Calu3 (cell line): ENCODE measurements around the gene PSMD14. TPM values are rescaled to one million over a fixed set of nuclear protein-coding genes. Genes with fewer than 3 reads are reported as not detected.

Source experiments
- BruUV-seq: library from RNA; stranded (reverse); fragments of 400-500 nt; replicated peaks from 2 replicates; lab custom pipeline; 2021; lab: Mats Ljungman, UMichigan
- CTCF ChIA-PET: fragments of 300-600 bp; sonication (Branson Sonifier 250); formaldehyde crosslinking; loops from one replicate; lab custom pipeline; 2022; ENCODE audit warnings: antibody characterized with exemption; lab: Charles Lee
- DNase-seq: peaks from one replicate; pipeline ENCODE4 v3.0.0; 2022
- H3K27ac Mint-ChIP-seq: one replicate; pipeline ENCODE4 v1.8.0; 2022; ENCODE audit warnings: mixed read lengths; ENCODE audit not compliant: unreplicated experiment
- H3K27me3 Mint-ChIP-seq: one replicate; pipeline ENCODE4 v1.8.0; 2022; ENCODE audit warnings: mixed read lengths; ENCODE audit not compliant: unreplicated experiment
- H3K36me3 Mint-ChIP-seq: one replicate; pipeline ENCODE4 v1.8.0; 2022; ENCODE audit warnings: mild to moderate bottlenecking, moderate library complexity, mixed read lengths; ENCODE audit not compliant: insufficient read depth, unreplicated experiment
- H3K4me1 Mint-ChIP-seq: one replicate; pipeline ENCODE4 v1.8.0; 2022; ENCODE audit warnings: mild to moderate bottlenecking, low read depth, mixed read lengths; ENCODE audit not compliant: unreplicated experiment
- H3K4me3 Mint-ChIP-seq: one replicate; pipeline ENCODE4 v1.8.0; 2022; ENCODE audit warnings: mild to moderate bottlenecking, low read depth, moderate library complexity, mixed read lengths; ENCODE audit not compliant: unreplicated experiment
- H3K9me3 Mint-ChIP-seq: one replicate; pipeline ENCODE4 v1.8.0; 2022; ENCODE audit warnings: low read depth, mixed read lengths; ENCODE audit not compliant: unreplicated experiment
- CTCF ChIP-seq: fragments of 200-600 bp; IDR thresholded peaks from one replicate; pipeline ENCODE4 v1.8.0; 2022; ENCODE audit warnings: antibody characterized with exemption; ENCODE audit not compliant: unreplicated experiment
- intact Hi-C: fragments of 100-400 bp; cut with micrococcal nuclease; formaldehyde crosslinking; loops from one replicate; pipeline ENCODE4 v1.10.0; 2022; ENCODE audit not compliant: unreplicated experiment
- total RNA-seq: library from RNA; stranded (reverse); gene quantifications from 2 replicates; pipeline ENCODE4 v1.2.3, GENCODE V29; 2022

The PSMD14 gene
- total RNA-seq, 1 experiment from 2014 or later, result 97.4 TPM

DNA sequence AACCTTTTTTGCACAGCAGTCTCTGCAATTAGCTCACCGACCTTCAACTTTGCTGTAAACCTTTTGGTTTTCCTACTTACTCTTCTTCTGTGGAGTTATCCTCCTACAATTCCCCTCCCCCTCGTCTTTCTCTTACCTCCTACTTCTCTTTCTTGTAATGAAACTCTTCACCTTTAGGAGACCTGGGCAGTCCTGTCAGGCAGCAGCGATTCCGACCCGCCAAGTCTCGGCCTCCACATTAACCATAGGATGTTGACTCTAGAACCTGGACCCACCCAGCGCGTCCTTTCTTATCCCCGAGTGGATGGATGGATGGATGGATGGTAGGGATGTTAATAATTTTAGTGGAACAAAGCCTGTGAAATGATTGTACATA lies 116.2 kb downstream of the PSMD14 start:
- intact Hi-C loops, result no loop called here
- Mint-ChIP-seq H3K27me3 (peaks cover 35% of the 10 kb centered on the region), H3K36me3 (peaks cover 7% of the 10 kb centered on the region), H3K9me3 (no peaks in the 10 kb centered on the region), H3K27ac (peak overlapping the region; percentile 1), H3K4me1 (peaks cover 8% of the 10 kb centered on the region), H3K4me3 (peak overlapping the region; percentile 47)
- CTCF ChIA-PET, result interaction anchor here (0.7 kb wide), 1 partner anchor 13 kb away, joined by 3 read pairs; no protein-coding TSS in a partner anchor
- BruUV-seq, result no TSS peak
- TF ChIP-seq CTCF, result no peak
- no peak for DNase-seq

DNA sequence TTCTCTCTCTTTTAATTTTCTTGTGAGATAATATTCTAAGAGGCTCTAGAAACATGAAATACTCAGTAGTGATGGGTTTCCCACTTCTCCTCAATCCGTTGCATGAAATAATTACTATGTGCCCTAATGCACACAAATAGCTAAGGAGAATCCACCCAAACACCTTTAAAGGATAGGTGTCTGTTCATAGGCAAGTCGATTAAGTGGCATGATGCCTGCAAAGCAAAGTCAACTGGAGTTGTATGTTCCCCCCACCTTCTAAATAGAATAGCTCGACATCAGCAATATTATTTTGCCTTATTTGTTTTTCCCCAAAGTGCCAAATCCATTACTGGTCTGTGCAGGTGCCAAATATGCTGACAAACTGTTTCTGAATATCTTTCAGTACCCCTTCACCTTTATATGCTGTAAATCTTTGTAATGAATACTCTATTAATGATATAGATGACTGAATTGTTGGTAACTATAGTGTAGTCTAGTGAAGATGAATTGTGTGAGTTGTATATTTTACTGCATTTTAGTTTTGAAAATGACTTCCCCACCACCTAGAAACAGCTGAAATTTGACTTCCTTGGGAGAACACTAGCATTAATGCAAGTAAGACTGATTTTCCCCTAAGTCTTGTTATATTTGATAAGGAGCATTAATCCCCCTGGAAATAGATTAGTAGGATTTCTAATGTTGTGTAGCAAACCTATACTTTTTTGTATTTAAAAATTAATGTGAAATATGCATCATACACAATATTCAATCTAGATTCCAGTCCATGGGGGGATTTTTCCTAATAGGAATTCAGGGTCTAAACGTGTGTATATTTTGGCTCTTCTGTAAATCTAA lies 116.9 kb downstream of the PSMD14 start:
- intact Hi-C loops, result no loop called here
- TF ChIP-seq CTCF, result no peak
- CTCF ChIA-PET, result no interaction called here
- no peaks in the 10 kb centered on the region for H3K9me3 Mint-ChIP-seq
- H3K4me3 Mint-ChIP-seq, result peak overlapping the region; percentile 47
- H3K27me3 Mint-ChIP-seq, result peaks cover 35% of the 10 kb centered on the region
- H3K4me1 Mint-ChIP-seq, result peaks cover 8% of the 10 kb centered on the region
- no TSS peak for BruUV-seq
- DNase-seq, result no peak
- H3K27ac Mint-ChIP-seq, result no peak overlapping the region
- H3K36me3 Mint-ChIP-seq, result peaks cover 7% of the 10 kb centered on the region

GRCh38 chr2:161425728-161426454 lies 117.7 kb downstream of the PSMD14 start:
- Mint-ChIP-seq H3K4me3 (no peak overlapping the region), H3K36me3 (peaks cover 7% of the 10 kb centered on the region), H3K27me3 (peaks cover 35% of the 10 kb centered on the region), H3K27ac (no peak overlapping the region), H3K4me1 (peaks cover 8% of the 10 kb centered on the region), H3K9me3 (no peaks in the 10 kb centered on the region)
- CTCF ChIA-PET, result no interaction called here
- no peak for TF ChIP-seq CTCF
- DNase-seq, result no peak
- intact Hi-C loops, result no loop called here
- no TSS peak for BruUV-seq

DNA sequence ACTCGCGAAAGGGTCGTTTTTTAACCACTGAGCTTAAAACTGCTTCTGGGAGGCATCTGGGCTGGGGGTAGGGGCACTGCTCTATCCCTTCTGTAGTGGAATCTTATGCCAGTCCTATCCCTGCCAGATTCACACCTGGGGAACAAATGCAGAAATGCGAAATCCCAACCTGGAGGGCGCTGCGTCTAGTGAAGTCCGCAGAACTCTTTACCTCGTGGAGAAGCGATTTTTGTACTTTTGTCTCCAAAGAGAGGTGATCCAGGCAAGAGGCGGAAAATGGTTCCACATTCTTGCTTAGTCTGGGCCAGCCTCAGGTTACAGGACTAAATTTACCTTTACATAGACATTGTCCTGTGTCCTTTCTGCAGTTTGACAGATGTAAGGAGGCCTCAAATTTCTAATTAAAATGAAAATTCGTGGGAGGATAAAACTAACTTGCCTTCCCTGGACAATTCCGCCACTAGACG lies 118.3 kb downstream of the PSMD14 start:
- Mint-ChIP-seq H3K36me3 (peaks cover 7% of the 10 kb centered on the region), H3K9me3 (no peaks in the 10 kb centered on the region), H3K4me1 (peaks cover 8% of the 10 kb centered on the region), H3K4me3 (no peak overlapping the region), H3K27ac (no peak overlapping the region), H3K27me3 (peaks cover 35% of the 10 kb centered on the region)
- intact Hi-C loops, result no loop called here
- no peak for TF ChIP-seq CTCF
- BruUV-seq, result no TSS peak
- DNase-seq, result no peak
- CTCF ChIA-PET, result no interaction called here
